HepG2 (cell line): ENCODE measurements around the gene TRMT10C. TPM values are rescaled to one million over a fixed set of nuclear protein-coding genes. Genes with fewer than 3 reads are reported as not detected.

ENCODE experiments used
- EED ChIP-seq: sonication (generic); formaldehyde crosslinking; IDR thresholded peaks from 2 replicates; pipeline ENCODE4 v1.5.0; 2020; ENCODE audit warnings: mild to moderate bottlenecking, missing genetic modification reagents
- ETV6 ChIP-seq: sonication (generic); formaldehyde crosslinking; conservative IDR thresholded peaks from 2 replicates; pipeline ENCODE4 v1.4.0; 2020; ENCODE audit warnings: missing genetic modification reagents
- MAF1 ChIP-seq: sonication (generic); formaldehyde crosslinking; IDR thresholded peaks from 2 replicates; pipeline ENCODE4 v1.5.0; 2020; ENCODE audit warnings: missing genetic modification reagents, borderline replicate concordance
- MED13 ChIP-seq: sonication (generic); formaldehyde crosslinking; IDR thresholded peaks from 2 replicates; pipeline ENCODE4 v1.5.0; 2020; ENCODE audit warnings: missing genetic modification reagents
- RELA ChIP-seq: sonication (generic); formaldehyde crosslinking; IDR thresholded peaks from 2 replicates; pipeline ENCODE4 v1.4.0; 2020; ENCODE audit warnings: missing genetic modification reagents
- SNAPC2 ChIP-seq: sonication (generic); formaldehyde crosslinking; IDR thresholded peaks from 2 replicates; pipeline ENCODE4 v1.8.1; 2022; ENCODE audit warnings: mild to moderate bottlenecking, missing genetic modification reagents
- STAT5B ChIP-seq: sonication (generic); formaldehyde crosslinking; IDR thresholded peaks from 2 replicates; pipeline ENCODE4 v1.4.0; 2020; ENCODE audit warnings: missing genetic modification reagents
- TRAFD1 ChIP-seq: sonication (generic); formaldehyde crosslinking; IDR thresholded peaks from 2 replicates; pipeline ENCODE4 v1.5.1; 2020; ENCODE audit warnings: missing genetic modification reagents, mild to moderate bottlenecking, borderline replicate concordance
- ZBED4 ChIP-seq: sonication (generic); formaldehyde crosslinking; IDR thresholded peaks from 2 replicates; pipeline ENCODE4 v1.4.0; 2020; ENCODE audit warnings: missing genetic modification reagents, borderline replicate concordance
- ZNF503 ChIP-seq: sonication (generic); formaldehyde crosslinking; IDR thresholded peaks from 2 replicates; pipeline ENCODE4 v1.4.0; 2020; ENCODE audit warnings: missing genetic modification reagents
- ZNF557 ChIP-seq: sonication (generic); formaldehyde crosslinking; IDR thresholded peaks from 2 replicates; pipeline ENCODE4 v1.4.0; 2020; ENCODE audit warnings: missing genetic modification reagents
- polyA plus RNA-seq, 8 experiments: library from polyadenylated mRNA; depleted of rRNA in 3 of 8; stranded (reverse) in 7 of 8; unstranded in 1 of 8; fragments of >200 nt; fragmentation: Illumina TruSeq in 4 of 8; extraction: Trizol in 4 of 8; gene quantifications; 2 replicates each; pipeline versions ENCODE4 v1.2.1 to v1.2.3, GENCODE V29; 2011 to 2016; ENCODE audit warnings: low read depth in 4 of 8, missing spikeins in 1 of 8, mixed read lengths in 1 of 8; ENCODE audit not compliant: insufficient read depth in 1 of 8
- total RNA-seq, 5 experiments: library from RNA; depleted of rRNA; stranded (reverse); fragments of >200 nt; fragmentation: Illumina TruSeq; extraction: Trizol; gene quantifications; 2 replicates each; pipeline ENCODE4 v1.2.3, GENCODE V29; 2016; ENCODE audit warnings: low read depth in 1 of 5
- TF ChIP-seq, protein P1 (sequence below): sonication (generic); IDR thresholded peaks from 2 replicates; pipeline ENCODE4 v1.6.1; 2016; ENCODE audit warnings: low read depth, borderline replicate concordance
- TF ChIP-seq, protein P2 (sequence below): IDR thresholded peaks from 2 replicates; pipeline ENCODE4 v1.6.1; 2012; ENCODE audit warnings: low read depth, low read length, improper control_type of control experiment
- TF ChIP-seq, protein P3 (sequence below): sonication (generic); formaldehyde crosslinking; conservative IDR thresholded peaks from 2 replicates; pipeline ENCODE4 v1.4.0; 2020; ENCODE audit warnings: mild to moderate bottlenecking, missing genetic modification reagents, moderate library complexity

The TRMT10C gene
- total and polyA plus RNA-seq, 2 of the 13 experiments (the other 11 are each of a cell fraction or from before 2014, with no cell fraction given): 10.8 to 39.2 TPM

DNA sequence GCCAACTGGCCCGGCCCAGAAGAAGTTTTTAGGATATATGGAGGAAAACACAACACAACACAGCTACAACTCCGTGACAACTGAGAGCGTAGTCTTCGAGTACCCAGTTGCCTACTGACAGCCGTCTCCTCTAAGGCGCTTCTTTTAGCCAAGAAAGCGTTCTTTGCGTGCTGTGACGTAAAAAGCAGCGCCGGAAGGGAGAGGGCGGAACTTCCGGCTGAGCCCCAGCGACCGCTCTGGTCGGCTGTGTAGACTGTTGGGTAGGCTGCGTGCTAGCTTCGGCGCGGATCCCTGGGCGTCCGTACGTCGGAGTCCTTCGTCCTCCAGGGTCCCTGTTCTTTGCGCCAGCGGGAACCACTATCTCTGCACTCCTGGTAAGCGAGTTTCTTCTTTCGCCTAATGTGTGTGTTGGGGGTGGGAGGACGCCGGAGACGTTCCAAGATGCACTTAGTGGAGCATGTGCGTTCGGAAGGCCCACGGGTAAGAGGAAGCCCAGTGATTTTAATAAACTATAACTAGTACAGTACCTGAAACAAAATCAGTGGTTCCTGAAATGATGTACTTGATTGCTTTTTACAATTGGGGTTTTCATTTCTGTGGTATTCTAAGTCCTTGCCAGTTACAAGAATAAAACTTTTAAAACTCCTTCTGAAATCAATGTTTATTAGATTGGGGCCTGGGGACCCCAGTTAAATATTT, at the start of gene TRMT10C (continued):
- TF ChIP-seq TRAFD1 (CRISPR knock-in tag) (no peak), ZNF557 (CRISPR knock-in tag) (0 out of 2 replicates have a peak, but pooled peaks have one; percentile 43), EED (CRISPR knock-in tag) (no peak), ZNF503 (CRISPR knock-in tag) (no peak), ETV6 (CRISPR knock-in tag) (0 out of 2 replicates have a peak, but pooled peaks have one; percentile 53), MED13 (CRISPR knock-in tag) (peak; percentile 32; the same call in 1 of the 2 replicates), ZBED4 (CRISPR knock-in tag) (no peak), RELA (CRISPR knock-in tag) (no peak), SNAPC2 (CRISPR knock-in tag) (no peak), STAT5B (CRISPR knock-in tag) (no peak; the same call in 1 of the 2 replicates), MAF1 (0 out of 2 replicates have a peak, but pooled peaks have one; percentile 50)
- TF ChIP-seq, protein P1, sequence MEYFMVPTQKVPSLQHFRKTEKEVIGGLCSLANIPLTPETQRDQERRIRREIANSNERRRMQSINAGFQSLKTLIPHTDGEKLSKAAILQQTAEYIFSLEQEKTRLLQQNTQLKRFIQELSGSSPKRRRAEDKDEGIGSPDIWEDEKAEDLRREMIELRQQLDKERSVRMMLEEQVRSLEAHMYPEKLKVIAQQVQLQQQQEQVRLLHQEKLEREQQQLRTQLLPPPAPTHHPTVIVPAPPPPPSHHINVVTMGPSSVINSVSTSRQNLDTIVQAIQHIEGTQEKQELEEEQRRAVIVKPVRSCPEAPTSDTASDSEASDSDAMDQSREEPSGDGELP: peak; percentile 14; the same call in 1 of the 2 replicates
- TF ChIP-seq, protein P2, sequence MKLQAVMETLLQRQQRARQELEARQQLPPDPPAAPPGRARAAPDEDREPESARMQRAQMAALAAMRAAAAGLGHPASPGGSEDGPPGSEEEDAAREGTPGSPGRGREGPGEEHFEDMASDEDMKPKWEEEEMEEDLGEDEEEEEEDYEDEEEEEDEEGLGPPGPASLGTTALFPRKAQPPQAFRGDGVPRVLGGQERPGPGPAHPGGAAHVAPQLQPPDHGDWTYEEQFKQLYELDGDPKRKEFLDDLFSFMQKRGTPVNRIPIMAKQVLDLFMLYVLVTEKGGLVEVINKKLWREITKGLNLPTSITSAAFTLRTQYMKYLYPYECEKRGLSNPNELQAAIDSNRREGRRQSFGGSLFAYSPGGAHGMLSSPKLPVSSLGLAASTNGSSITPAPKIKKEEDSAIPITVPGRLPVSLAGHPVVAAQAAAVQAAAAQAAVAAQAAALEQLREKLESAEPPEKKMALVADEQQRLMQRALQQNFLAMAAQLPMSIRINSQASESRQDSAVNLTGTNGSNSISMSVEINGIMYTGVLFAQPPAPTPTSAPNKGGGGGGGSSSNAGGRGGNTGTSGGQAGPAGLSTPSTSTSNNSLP: no peak
- TF ChIP-seq, protein P3, sequence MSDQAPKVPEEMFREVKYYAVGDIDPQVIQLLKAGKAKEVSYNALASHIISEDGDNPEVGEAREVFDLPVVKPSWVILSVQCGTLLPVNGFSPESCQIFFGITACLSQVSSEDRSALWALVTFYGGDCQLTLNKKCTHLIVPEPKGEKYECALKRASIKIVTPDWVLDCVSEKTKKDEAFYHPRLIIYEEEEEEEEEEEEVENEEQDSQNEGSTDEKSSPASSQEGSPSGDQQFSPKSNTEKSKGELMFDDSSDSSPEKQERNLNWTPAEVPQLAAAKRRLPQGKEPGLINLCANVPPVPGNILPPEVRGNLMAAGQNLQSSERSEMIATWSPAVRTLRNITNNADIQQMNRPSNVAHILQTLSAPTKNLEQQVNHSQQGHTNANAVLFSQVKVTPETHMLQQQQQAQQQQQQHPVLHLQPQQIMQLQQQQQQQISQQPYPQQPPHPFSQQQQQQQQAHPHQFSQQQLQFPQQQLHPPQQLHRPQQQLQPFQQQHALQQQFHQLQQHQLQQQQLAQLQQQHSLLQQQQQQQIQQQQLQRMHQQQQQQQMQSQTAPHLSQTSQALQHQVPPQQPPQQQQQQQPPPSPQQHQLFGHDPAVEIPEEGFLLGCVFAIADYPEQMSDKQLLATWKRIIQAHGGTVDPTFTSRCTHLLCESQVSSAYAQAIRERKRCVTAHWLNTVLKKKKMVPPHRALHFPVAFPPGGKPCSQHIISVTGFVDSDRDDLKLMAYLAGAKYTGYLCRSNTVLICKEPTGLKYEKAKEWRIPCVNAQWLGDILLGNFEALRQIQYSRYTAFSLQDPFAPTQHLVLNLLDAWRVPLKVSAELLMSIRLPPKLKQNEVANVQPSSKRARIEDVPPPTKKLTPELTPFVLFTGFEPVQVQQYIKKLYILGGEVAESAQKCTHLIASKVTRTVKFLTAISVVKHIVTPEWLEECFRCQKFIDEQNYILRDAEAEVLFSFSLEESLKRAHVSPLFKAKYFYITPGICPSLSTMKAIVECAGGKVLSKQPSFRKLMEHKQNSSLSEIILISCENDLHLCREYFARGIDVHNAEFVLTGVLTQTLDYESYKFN (CRISPR knock-in tag): 0 out of 2 replicates have a peak, but pooled peaks have one; percentile 25
